Dendritic cell treated with granulocyte-macrophage colony-stimulating factor and Interleukin-4, amounts not matched to agents 40 ng/mL and 50 ng/mL, for 4 days (primary cell): ENCODE data around the gene AMBP.

Experiments used
- H3K27ac Mint-ChIP-seq: one replicate; pipeline ENCODE4 v1.8.0; 2022; ENCODE audit warnings: mild to moderate bottlenecking, mixed read lengths
- H3K27me3 Mint-ChIP-seq: one replicate; pipeline ENCODE4 v1.8.0; 2022; ENCODE audit warnings: mild to moderate bottlenecking, mixed read lengths
- H3K36me3 Mint-ChIP-seq: one replicate; pipeline ENCODE4 v1.8.0; 2022; ENCODE audit warnings: low read depth, mixed read lengths
- H3K4me1 Mint-ChIP-seq: one replicate; pipeline ENCODE4 v1.8.0; 2022; ENCODE audit warnings: low read depth, mixed read lengths
- H3K4me3 Mint-ChIP-seq: one replicate; pipeline ENCODE4 v1.8.0; 2022; ENCODE audit warnings: mild to moderate bottlenecking, moderate library complexity, mixed read lengths
- H3K9me3 Mint-ChIP-seq: one replicate; pipeline ENCODE4 v1.8.0; 2022; ENCODE audit warnings: mixed read lengths
- intact Hi-C: fragments of 100-400 bp; cut with micrococcal nuclease; formaldehyde crosslinking; loops from one replicate; pipeline ENCODE4 v1.15.0; 2022

AMBP gene

DNA sequence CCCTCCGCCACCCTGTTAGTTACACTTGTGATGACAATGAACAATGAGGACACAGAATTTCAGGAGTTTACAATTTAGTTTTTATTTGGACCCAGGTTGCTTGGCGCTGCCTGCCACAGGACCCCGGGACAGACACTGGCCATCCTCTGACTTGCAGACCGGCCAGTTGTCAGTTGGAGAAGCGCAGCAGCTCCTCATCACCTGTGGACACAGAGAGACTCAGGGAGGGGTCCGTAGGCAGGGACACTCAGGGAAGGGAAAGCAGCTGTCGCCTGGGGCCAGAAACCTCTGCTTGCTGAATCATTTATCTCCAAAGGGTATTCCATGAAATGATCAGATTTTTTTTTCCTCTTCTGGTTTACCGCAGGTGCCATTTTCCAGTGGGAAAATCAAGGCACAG, 18.0 kb downstream of the AMBP start:
- peaks cover 6% of the 10 kb centered on the region for H3K4me1 Mint-ChIP-seq
- H3K36me3 Mint-ChIP-seq, result no peaks in the 10 kb centered on the region
- no peak overlapping the region for H3K4me3 Mint-ChIP-seq
- no peaks in the 10 kb centered on the region for H3K9me3 Mint-ChIP-seq
- peaks cover 13% of the 10 kb centered on the region for H3K27me3 Mint-ChIP-seq
- intact Hi-C loops, result no loop called here
- no peak overlapping the region for H3K27ac Mint-ChIP-seq

DNA sequence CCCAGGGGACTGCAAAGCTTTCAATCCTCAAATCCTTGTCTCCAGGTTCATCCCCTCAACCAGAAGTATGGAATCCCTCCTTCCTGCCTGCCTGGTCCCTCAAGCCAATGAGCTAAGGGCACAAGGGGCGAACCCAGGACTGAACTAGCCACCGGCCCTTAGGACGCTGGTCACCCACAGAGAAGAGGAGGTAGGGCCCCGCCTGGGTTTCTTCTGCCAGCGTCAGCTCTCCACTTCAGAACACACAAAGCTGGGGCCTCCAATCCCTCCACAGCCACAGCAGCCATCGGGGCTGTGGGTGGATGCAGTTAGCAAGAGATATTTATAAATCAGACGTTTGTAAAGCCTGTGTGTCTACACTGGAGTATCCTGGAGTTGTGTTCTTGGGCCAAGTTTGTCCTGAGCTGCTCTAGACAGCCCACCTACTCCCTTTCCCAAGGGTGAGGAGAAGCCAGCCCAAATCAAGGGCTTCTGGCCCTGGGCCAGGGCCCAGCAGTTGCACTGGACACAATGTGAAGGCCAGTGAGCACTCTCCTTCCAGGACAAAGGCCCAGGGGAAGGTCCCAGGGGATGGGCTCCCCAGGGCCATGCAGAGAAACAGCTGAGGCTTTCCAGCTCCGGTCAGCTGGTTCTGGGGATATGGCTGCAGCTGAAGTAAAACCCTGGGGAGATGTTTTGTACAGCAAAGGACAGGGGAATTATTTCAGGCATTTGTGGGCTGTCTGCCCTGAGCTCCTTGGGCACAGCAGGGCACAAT, 18.9 kb downstream of the AMBP start:
- Mint-ChIP-seq H3K4me1 (peaks cover 6% of the 10 kb centered on the region), H3K27me3 (peaks cover 12% of the 10 kb centered on the region)
- intact Hi-C loops, result no loop called here

GRCh38 chr9:114058688-114059046, 19.4 kb downstream of the AMBP start:
- Mint-ChIP-seq H3K4me1 (peaks cover 6% of the 10 kb centered on the region), H3K9me3 (no peaks in the 10 kb centered on the region), H3K36me3 (no peaks in the 10 kb centered on the region), H3K4me3 (no peak overlapping the region), H3K27me3 (peaks cover 10% of the 10 kb centered on the region), H3K27ac (no peak overlapping the region)
- intact Hi-C loops, result no loop called here

More for the DNA sequence above, 18.9 kb downstream of the AMBP start:
- no peaks in the 10 kb centered on the region for H3K36me3 Mint-ChIP-seq
- no peak overlapping the region for H3K4me3 Mint-ChIP-seq
- H3K9me3 Mint-ChIP-seq, result no peaks in the 10 kb centered on the region
- H3K27ac Mint-ChIP-seq, result no peak overlapping the region

- intact Hi-C loops, result no loop called here
- Mint-ChIP-seq H3K9me3 (no peaks in the 10 kb centered on the region), H3K4me1 (peaks cover 6% of the 10 kb centered on the region), H3K27ac (no peak overlapping the region), H3K36me3 (no peaks in the 10 kb centered on the region), H3K27me3 (peaks cover 3% of the 10 kb centered on the region), H3K4me3 (no peak overlapping the region)
These were observed 20.8 kb downstream of the AMBP start for GRCh38 chr9:114057161-114057885.

GRCh38 chr9:114056527-114056926, 21.6 kb downstream of the AMBP start:
- Mint-ChIP-seq H3K27ac (no peak overlapping the region), H3K36me3 (no peaks in the 10 kb centered on the region), H3K27me3 (no peaks in the 10 kb centered on the region), H3K9me3 (no peaks in the 10 kb centered on the region), H3K4me3 (no peak overlapping the region), H3K4me1 (no peaks in the 10 kb centered on the region)
- intact Hi-C loops, result no loop called here

DNA sequence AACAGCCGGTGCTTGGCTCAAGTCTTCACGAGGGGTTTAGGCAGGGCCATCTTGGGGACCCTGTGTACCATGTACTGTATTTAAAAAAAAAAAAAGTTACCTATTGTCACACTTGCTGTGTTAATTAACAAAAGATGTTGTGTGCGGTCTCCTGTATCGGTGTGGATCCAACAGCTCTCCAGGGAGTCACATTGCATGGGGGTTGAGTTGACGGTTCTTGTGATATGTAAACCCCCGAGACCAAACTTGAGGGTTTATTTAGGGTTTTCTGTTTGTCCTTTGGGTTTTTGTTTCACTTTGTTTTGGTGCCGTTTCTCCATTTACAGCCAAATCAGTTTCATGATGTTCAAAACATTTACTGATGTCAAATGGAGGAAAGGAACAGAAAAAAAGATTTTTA, 22.2 kb downstream of the AMBP start:
- H3K27ac Mint-ChIP-seq, result no peak overlapping the region
- no peak overlapping the region for H3K4me3 Mint-ChIP-seq
- intact Hi-C loops, result no loop called here
- no peaks in the 10 kb centered on the region for H3K27me3 Mint-ChIP-seq
- H3K36me3 Mint-ChIP-seq, result no peaks in the 10 kb centered on the region
- H3K4me1 Mint-ChIP-seq, result no peaks in the 10 kb centered on the region
- no peaks in the 10 kb centered on the region for H3K9me3 Mint-ChIP-seq

GRCh38 chr9:114055061-114055460, 23.0 kb downstream of the AMBP start:
- Mint-ChIP-seq H3K27ac (no peak overlapping the region), H3K36me3 (peaks cover under 1% of the 10 kb centered on the region), H3K4me1 (no peaks in the 10 kb centered on the region)

GRCh38 chr9:114054191-114054690, 23.9 kb downstream of the AMBP start:
- intact Hi-C loops, result no loop called here
- H3K4me1 Mint-ChIP-seq, result no peaks in the 10 kb centered on the region
- no peak overlapping the region for H3K4me3 Mint-ChIP-seq
- H3K36me3 Mint-ChIP-seq, result peaks cover 9% of the 10 kb centered on the region
- no peaks in the 10 kb centered on the region for H3K27me3 Mint-ChIP-seq
- H3K9me3 Mint-ChIP-seq, result no peaks in the 10 kb centered on the region
- H3K27ac Mint-ChIP-seq, result no peak overlapping the region

More at GRCh38 chr9:114055061-114055460, 23.0 kb downstream of the AMBP start:
- intact Hi-C loops, result no loop called here
- Mint-ChIP-seq H3K27me3 (no peaks in the 10 kb centered on the region), H3K9me3 (no peaks in the 10 kb centered on the region), H3K4me3 (no peak overlapping the region)

DNA sequence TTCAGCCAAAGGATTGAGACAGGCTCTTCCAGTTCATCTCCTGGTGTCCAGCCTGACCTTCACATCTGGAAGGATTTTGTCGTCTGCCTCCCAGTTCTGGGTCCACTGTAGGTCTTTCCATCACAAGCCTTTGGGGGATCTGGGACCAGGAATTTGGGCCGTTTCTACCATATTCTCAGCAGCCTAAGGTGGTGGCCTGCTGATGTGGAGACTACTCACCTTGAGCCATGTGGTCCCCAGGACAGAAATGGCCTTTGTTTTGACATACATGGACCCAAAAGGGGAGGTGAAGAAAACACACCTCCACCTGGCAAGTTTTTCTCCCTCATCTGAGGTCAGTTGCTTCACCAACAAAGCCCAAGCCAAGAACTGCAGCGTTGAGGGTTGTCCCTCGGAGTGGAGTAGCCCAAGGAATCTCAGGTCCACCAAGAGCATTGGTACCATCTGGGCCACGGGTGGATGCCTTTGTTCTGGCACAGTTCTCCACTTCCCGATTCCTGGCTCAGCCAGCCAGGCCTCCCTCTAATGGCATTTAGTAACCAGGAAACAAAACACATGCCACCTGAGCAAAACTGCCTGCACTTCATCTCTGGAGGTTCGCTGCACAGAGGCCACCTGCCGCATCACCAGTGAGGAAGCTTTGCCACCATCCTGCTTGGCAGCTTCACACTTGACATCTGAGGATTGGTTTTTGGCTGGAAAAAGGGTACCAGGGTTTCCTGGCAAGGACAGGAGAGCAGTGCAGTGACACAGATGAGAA, 24.7 kb downstream of the AMBP start:
- intact Hi-C loops, result no loop called here
- Mint-ChIP-seq H3K4me1 (no peaks in the 10 kb centered on the region), H3K27ac (no peak overlapping the region), H3K9me3 (no peaks in the 10 kb centered on the region), H3K36me3 (peaks cover 16% of the 10 kb centered on the region), H3K27me3 (no peaks in the 10 kb centered on the region), H3K4me3 (no peak overlapping the region)

DNA sequence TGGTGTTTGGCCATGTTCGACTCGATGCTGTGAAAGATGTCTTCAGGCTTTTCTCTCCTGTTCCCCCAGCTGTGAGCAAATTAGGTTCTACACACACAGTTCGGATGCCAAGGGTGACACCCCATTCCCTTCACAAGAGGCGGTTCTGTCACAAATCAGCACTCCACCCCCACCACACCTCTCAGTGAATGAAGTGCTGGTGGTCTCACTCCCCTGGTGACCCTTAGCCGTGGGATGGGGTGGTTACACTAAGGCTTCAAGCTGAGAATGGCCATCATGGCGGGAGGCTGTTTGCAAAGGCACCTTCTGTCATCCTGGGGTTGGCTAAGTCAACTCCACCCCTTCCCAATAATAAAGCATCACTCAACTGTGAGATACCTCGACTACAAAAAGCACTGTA, 26.4 kb downstream of the AMBP start:
- Mint-ChIP-seq H3K27ac (no peak overlapping the region), H3K9me3 (no peaks in the 10 kb centered on the region), H3K4me3 (no peak overlapping the region), H3K36me3 (peaks cover 16% of the 10 kb centered on the region), H3K4me1 (no peaks in the 10 kb centered on the region), H3K27me3 (no peaks in the 10 kb centered on the region)
- intact Hi-C loops, result no loop called here

GRCh38 chr9:114051281-114051680, 26.8 kb downstream of the AMBP start:
- H3K27me3 Mint-ChIP-seq, result no peaks in the 10 kb centered on the region
- no peaks in the 10 kb centered on the region for H3K9me3 Mint-ChIP-seq
- no peak overlapping the region for H3K27ac Mint-ChIP-seq
- intact Hi-C loops, result no loop called here
- peaks cover 16% of the 10 kb centered on the region for H3K36me3 Mint-ChIP-seq
- no peaks in the 10 kb centered on the region for H3K4me1 Mint-ChIP-seq
- H3K4me3 Mint-ChIP-seq, result no peak overlapping the region

GRCh38 chr9:114050646-114051045, 27.5 kb downstream of the AMBP start:
- no peaks in the 10 kb centered on the region for H3K27me3 Mint-ChIP-seq
- intact Hi-C loops, result no loop called here
- H3K4me3 Mint-ChIP-seq, result no peak overlapping the region
- no peaks in the 10 kb centered on the region for H3K9me3 Mint-ChIP-seq
- no peak overlapping the region for H3K27ac Mint-ChIP-seq
- H3K4me1 Mint-ChIP-seq, result no peaks in the 10 kb centered on the region
- peaks cover 16% of the 10 kb centered on the region for H3K36me3 Mint-ChIP-seq

GRCh38 chr9:114050226-114050568, 27.9 kb downstream of the AMBP start:
- H3K27me3 Mint-ChIP-seq, result no peaks in the 10 kb centered on the region
- H3K27ac Mint-ChIP-seq, result no peak overlapping the region
- H3K4me1 Mint-ChIP-seq, result no peaks in the 10 kb centered on the region
- no peaks in the 10 kb centered on the region for H3K9me3 Mint-ChIP-seq
- H3K4me3 Mint-ChIP-seq, result no peak overlapping the region
- intact Hi-C loops, result no loop called here
- peaks cover 16% of the 10 kb centered on the region for H3K36me3 Mint-ChIP-seq
